IPS-20b (cell line): Measurements from ENCODE around the gene WTAP.
"Not testable (repeated sequence)": the region's sequence is repeated elsewhere in the genome, so short reads cannot be mapped to it uniquely, and the experiment has no call there.

Experiments used
- H3K27ac ChIP-seq: one replicate; pipeline ENCODE4 v1.5.1; 2013; ENCODE audit warnings: low read length
- H3K27me3 ChIP-seq: 2 replicates; pipeline ENCODE4 v1.6.1; 2013; ENCODE audit warnings: mild to moderate bottlenecking, low read length, inconsistent platforms; ENCODE audit not compliant: insufficient read depth
- H3K36me3 ChIP-seq: 2 replicates; pipeline ENCODE4 v1.6.1; 2013; ENCODE audit warnings: low read depth, mild to moderate bottlenecking, inconsistent platforms, low read length, moderate library complexity; ENCODE audit not compliant: insufficient read depth
- H3K4me1 ChIP-seq: 2 replicates; pipeline ENCODE4 v1.6.1; 2013; ENCODE audit warnings: mild to moderate bottlenecking, control low read depth, inconsistent platforms, low read length, moderate library complexity; ENCODE audit not compliant: insufficient read depth
- H3K4me3 ChIP-seq: 2 replicates; pipeline ENCODE4 v1.5.1; 2013; ENCODE audit warnings: mild to moderate bottlenecking, low read length, inconsistent platforms
- H3K9ac ChIP-seq: 2 replicates; pipeline ENCODE4 v1.6.1; 2013; ENCODE audit warnings: low read depth, mild to moderate bottlenecking, inconsistent platforms, low read length, moderate library complexity
- H3K9me3 ChIP-seq: 2 replicates; pipeline ENCODE4 v1.6.1; 2013; ENCODE audit warnings: mild to moderate bottlenecking, low read depth, low read length, inconsistent platforms; ENCODE audit not compliant: insufficient read depth

Gene WTAP

DNA sequence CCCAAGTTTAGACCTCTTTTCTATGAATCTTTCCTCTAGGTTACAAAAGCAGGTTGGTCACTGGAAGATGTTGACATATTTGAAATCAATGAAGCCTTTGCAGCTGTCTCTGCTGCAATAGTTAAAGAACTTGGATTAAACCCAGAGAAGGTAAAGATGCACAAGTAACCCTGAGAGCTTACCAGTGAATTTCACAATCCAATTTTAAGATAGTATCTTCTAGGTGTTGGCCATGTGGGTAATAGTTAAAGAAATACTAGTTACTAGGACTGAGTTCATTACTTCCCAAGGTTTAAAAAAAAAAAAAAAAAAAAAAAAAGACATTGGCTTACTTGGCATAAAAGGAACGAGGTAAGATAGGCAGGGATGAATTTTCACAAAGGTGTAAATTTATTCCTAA lies 50.8 kb downstream of the WTAP start:
- H3K27ac ChIP-seq, result no peak overlapping the region

GRCh38 chr6:159778542-159779103 lies 51.3 kb downstream of the WTAP start:
- Histone ChIP-seq H3K27me3 (no peaks in the 10 kb centered on the region), H3K4me3 (no peak overlapping the region), H3K9ac (no peak overlapping the region), H3K36me3 (peaks cover 100% of the 10 kb centered on the region), H3K27ac (no peak overlapping the region), H3K4me1 (no peaks in the 10 kb centered on the region), H3K9me3 (no peaks in the 10 kb centered on the region)

More for the DNA sequence above, 50.8 kb downstream of the WTAP start:
- H3K9ac ChIP-seq, result no peak overlapping the region
- H3K4me1 ChIP-seq, result no peaks in the 10 kb centered on the region
- H3K27me3 ChIP-seq, result no peaks in the 10 kb centered on the region
- H3K36me3 ChIP-seq, result peaks cover 100% of the 10 kb centered on the region
- H3K4me3 ChIP-seq, result no peak overlapping the region
- H3K9me3 ChIP-seq, result no peaks in the 10 kb centered on the region

DNA sequence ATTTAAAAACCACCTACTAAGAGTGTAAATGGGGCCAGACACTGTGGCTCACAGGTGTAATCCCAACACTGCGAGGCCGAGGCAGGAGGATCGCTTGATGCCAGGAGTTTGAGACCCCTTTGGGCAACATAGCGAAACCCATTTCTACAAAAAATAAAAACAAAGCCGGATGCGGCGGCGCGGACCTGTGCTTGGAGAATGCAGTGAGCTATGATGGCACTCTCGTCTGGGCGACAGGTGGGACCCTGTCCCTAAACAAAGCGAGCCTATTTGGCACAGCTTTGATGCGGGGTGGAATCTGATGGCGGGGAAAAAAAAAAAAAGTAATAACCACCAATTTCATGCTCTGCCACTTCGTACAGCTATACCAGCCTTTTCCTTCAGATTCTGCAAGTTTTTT lies 61.0 kb downstream of the WTAP start:
- Histone ChIP-seq H3K27ac (no peak overlapping the region), H3K4me1 (peaks cover 4% of the 10 kb centered on the region; the same call in 1 of the 2 replicates), H3K27me3 (no peaks in the 10 kb centered on the region), H3K4me3 (peak overlapping the region; percentile 89), H3K9me3 (no peaks in the 10 kb centered on the region), H3K9ac (peak overlapping the region; percentile 96; the same call in 1 of the 2 replicates), H3K36me3 (peaks cover 63% of the 10 kb centered on the region)

GRCh38 chr6:159788753-159789376 lies 61.6 kb downstream of the WTAP start:
- H3K9me3 ChIP-seq, result no peaks in the 10 kb centered on the region
- no peak overlapping the region for H3K27ac ChIP-seq
- peaks cover 62% of the 10 kb centered on the region for H3K36me3 ChIP-seq
- H3K9ac ChIP-seq, result peak overlapping the region; percentile 96
- peak overlapping the region; percentile 89 for H3K4me3 ChIP-seq
- H3K4me1 ChIP-seq, result peaks cover 4% of the 10 kb centered on the region; the same call in 1 of the 2 replicates
- H3K27me3 ChIP-seq, result no peaks in the 10 kb centered on the region

DNA sequence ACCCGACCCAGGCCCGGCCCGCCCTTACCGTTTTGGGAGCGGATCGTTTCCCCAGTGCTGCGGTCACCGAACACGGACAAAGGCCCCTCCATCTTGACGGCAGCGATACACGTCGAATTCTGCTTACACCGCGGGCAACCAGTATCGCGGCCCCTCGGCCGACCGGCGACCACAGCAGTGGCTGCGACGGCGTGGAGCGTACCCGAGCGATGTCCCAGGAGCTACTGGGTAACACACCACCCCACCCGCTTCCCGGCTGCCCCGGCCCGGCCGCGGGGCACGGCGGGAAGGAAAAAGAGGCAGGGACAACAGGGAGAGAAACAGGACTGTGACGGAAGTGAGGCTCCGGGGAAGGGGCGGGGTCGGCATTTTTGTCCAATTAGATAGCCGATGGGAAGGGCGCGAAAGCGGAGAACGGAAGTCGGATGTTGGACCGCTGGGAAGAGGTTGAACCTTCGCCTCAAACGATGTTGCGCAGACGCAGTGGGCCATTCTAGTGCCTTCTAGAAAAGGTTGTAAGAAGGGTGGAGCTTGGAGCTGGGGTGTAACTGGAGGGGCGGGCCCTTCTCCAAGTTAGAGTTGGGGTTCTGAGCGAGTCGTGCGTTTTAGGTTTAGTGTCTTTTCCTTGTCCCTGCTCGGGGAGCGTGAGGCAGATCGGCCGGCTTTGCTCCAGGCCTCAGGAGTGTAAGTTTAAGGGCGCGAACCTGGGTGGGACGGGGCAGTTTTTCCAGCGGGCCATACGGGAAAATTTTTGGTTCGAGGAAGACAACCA lies 62.3 kb downstream of the WTAP start, which contains the start of gene TCP1:
TCP1 (minus strand) TSS at position 226 of the 772 bp plus-strand sequence; CDS start at position 92, 134 bp downstream.
- no peaks in the 10 kb centered on the region for H3K27me3 ChIP-seq
- H3K9ac ChIP-seq, result peak within 1 kb of the TSS; percentile 96
- H3K4me1 ChIP-seq, result peaks cover 4% of the 10 kb centered on the region; the same call in 1 of the 2 replicates
- H3K27ac ChIP-seq, result peak within 1 kb of the TSS; percentile 65
- H3K9me3 ChIP-seq, result no peaks in the 10 kb centered on the region
- H3K4me3 ChIP-seq, result peak within 1 kb of the TSS; percentile 89
- peaks cover 62% of the 10 kb centered on the region for H3K36me3 ChIP-seq

GRCh38 chr6:159790149-159790955 lies 63.0 kb downstream of the WTAP start, which contains the start of gene MRPL18:
Gene MRPL18 (plus strand): TSS chr6:159790467. CDS start chr6:159790588, 121 bp downstream.
- H3K9me3 ChIP-seq, result no peaks in the 10 kb centered on the region

GRCh38 chr6:159790956-159791598 lies 63.8 kb downstream of the WTAP start:
- H3K4me3 ChIP-seq, result peak overlapping the region; percentile 89
- peaks cover 4% of the 10 kb centered on the region; the same call in 1 of the 2 replicates for H3K4me1 ChIP-seq
- peak overlapping the region; percentile 96 for H3K9ac ChIP-seq
- peaks cover 50% of the 10 kb centered on the region for H3K36me3 ChIP-seq
- H3K27ac ChIP-seq, result peak overlapping the region; percentile 65
- H3K27me3 ChIP-seq, result no peaks in the 10 kb centered on the region
- H3K9me3 ChIP-seq, result no peaks in the 10 kb centered on the region

More at GRCh38 chr6:159790149-159790955, 63.0 kb downstream of the WTAP start, which contains the start of gene MRPL18:
- Histone ChIP-seq H3K27ac (peak within 1 kb of the TSS; percentile 65), H3K27me3 (no peaks in the 10 kb centered on the region), H3K4me1 (peaks cover 4% of the 10 kb centered on the region; the same call in 1 of the 2 replicates), H3K36me3 (peaks cover 55% of the 10 kb centered on the region), H3K9ac (peak within 1 kb of the TSS; percentile 96), H3K4me3 (peak within 1 kb of the TSS; percentile 89)

DNA sequence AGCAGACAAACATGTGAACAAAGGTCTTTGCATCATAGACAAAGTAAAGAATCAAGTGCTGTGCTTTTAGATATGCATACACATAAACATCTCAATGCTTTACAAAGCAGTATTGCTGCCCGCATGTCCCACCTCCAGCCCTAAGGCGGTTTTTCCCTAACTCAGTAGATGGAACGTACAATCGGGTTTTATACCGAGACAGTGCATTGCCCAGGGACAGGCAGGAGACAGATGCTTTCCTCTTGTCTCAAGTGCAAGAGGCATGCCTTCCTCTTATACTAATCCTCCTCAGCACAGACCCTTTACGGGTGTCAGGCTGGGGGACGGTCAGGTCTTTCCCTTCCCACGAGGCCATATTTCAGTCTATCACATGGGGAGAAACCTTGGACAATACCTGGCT lies 67.7 kb downstream of the WTAP start:
- H3K27me3 ChIP-seq, H3K9me3 ChIP-seq, H3K4me1 ChIP-seq, H3K27ac ChIP-seq, H3K9ac ChIP-seq, H3K4me3 ChIP-seq: not testable (repeated sequence)
- peaks cover 60% of the 10 kb centered on the region for H3K36me3 ChIP-seq

GRCh38 chr6:159797554-159797953 lies 70.2 kb downstream of the WTAP start:
- Histone ChIP-seq H3K4me1 (no peaks in the 10 kb centered on the region), H3K27me3 (no peaks in the 10 kb centered on the region), H3K27ac (no peak overlapping the region), H3K4me3 (no peak overlapping the region), H3K36me3 (peaks cover 51% of the 10 kb centered on the region), H3K9me3 (no peaks in the 10 kb centered on the region), H3K9ac (no peak overlapping the region)

DNA sequence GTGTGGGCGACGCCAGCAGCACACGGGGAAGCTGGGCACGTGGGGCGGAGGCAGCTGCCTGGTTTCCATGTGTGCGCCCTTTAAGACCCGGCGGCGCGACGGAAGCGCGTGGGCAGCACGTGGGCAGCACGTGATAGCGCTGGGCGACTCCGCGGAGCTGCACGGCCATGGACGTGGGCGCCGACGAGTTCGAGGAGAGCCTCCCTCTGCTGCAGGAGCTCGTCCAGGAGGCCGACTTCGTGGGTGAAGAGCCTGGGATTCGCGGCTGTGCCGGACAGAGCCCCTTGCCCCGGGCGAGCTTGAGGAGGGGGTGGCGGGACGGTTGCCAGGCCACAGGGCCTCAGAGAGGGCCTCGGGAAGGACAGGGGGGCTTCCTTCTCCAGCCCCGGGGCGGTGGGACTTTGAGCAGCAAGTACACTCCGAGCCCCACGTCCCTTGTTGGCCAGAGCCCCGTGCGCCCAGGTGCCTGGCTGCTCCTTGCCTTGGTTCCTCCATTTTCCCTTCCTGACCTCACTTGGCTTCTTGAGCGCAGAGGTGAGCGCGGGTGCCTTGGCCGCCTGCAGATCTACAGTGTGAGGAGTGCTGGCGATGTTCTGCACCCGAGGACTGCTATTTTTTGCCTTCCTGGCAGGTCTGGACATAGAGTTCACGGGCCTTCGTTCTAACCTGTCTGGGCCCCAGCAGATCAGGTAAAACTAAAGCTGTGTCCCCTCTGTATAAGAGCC lies 73.0 kb downstream of the WTAP start, which contains the start of gene PNLDC1:
PNLDC1 (plus strand) TSS at position 136 of the 725 bp plus-strand sequence; CDS start at position 168, 32 bp downstream.
- Histone ChIP-seq H3K4me1 (no peaks in the 10 kb centered on the region), H3K9ac (no peak within 1 kb of the TSS), H3K36me3 (peaks cover 33% of the 10 kb centered on the region), H3K27ac (no peak within 1 kb of the TSS), H3K27me3 (no peaks in the 10 kb centered on the region), H3K9me3 (no peaks in the 10 kb centered on the region), H3K4me3 (no peak within 1 kb of the TSS)
